Cardiac muscle cell (in vitro differentiated cells and primary cell): Measurements from ENCODE around the gene TREX2. TPM values are rescaled to one million over a fixed set of nuclear protein-coding genes. Genes with fewer than 3 reads are reported as not detected.

ENCODE experiments used
- DNase-seq, 2 donors: peaks; one replicate each; pipeline versions ENCODE4 v3.0.0 to v3.0.0-alpha.2; 2010 to 2017; ENCODE audit warnings: low read depth in 1 of 2, low spot score in 1 of 2
- H3K27ac ChIP-seq: fragments of 200-600 bp; sonication (generic); 2 replicates; pipeline ENCODE4 v1.5.1; 2016
- H3K27me3 ChIP-seq: fragments of 200-600 bp; sonication (generic); 2 replicates; pipeline ENCODE4 v1.6.0; 2016; ENCODE audit warnings: control low read depth
- H3K36me3 ChIP-seq: fragments of 200-600 bp; sonication (generic); 2 replicates; pipeline ENCODE4 v1.5.1; 2016; ENCODE audit warnings: control low read depth
- H3K4me1 ChIP-seq: fragments of 200-600 bp; sonication (generic); 2 replicates; pipeline ENCODE4 v1.8.1; 2017; ENCODE audit warnings: low read depth, mild to moderate bottlenecking, mixed run types
- H3K4me3 ChIP-seq: fragments of 200-600 bp; sonication (generic); 2 replicates; pipeline ENCODE4 v1.5.1; 2016; ENCODE audit warnings: mild to moderate bottlenecking
- H3K9me3 ChIP-seq: fragments of 200-600 bp; sonication (generic); 2 replicates; pipeline ENCODE4 v1.5.1; 2017; ENCODE audit warnings: low read depth, mild to moderate bottlenecking, control low read depth
- polyA plus RNA-seq: library from polyadenylated mRNA; unstranded; fragments of >200 nt; fragmentation: Nextera tagmentation; extraction: Ambion mirVana; gene quantifications from 2 replicates; pipeline ENCODE4 v1.2.1, GENCODE V29; 2016
- total RNA-seq: library from RNA; depleted of rRNA; stranded (reverse); fragments of >200 nt; gene quantifications from 2 replicates; pipeline ENCODE4 v1.2.3, GENCODE V29; 2016
- TF ChIP-seq, protein P1 (sequence below): IDR thresholded peaks from 2 replicates; pipeline ENCODE4 v1.5.1; 2012; ENCODE audit warnings: low read depth, mild to moderate bottlenecking, low read length

The TREX2 gene
- total and polyA plus RNA-seq, 2 experiments from 2014 or later = 0.36 TPM; not detected in 1

GRCh38 chrX:153475271-153475670, 29.4 kb upstream of the TREX2 start:
- H3K27me3 ChIP-seq = no peaks in the 10 kb centered on the region
- no peaks in the 10 kb centered on the region for H3K4me1 ChIP-seq
- DNase-seq = no peak
- no peak overlapping the region for H3K27ac ChIP-seq
- H3K4me3 ChIP-seq = no peak overlapping the region
- TF ChIP-seq, protein P1, sequence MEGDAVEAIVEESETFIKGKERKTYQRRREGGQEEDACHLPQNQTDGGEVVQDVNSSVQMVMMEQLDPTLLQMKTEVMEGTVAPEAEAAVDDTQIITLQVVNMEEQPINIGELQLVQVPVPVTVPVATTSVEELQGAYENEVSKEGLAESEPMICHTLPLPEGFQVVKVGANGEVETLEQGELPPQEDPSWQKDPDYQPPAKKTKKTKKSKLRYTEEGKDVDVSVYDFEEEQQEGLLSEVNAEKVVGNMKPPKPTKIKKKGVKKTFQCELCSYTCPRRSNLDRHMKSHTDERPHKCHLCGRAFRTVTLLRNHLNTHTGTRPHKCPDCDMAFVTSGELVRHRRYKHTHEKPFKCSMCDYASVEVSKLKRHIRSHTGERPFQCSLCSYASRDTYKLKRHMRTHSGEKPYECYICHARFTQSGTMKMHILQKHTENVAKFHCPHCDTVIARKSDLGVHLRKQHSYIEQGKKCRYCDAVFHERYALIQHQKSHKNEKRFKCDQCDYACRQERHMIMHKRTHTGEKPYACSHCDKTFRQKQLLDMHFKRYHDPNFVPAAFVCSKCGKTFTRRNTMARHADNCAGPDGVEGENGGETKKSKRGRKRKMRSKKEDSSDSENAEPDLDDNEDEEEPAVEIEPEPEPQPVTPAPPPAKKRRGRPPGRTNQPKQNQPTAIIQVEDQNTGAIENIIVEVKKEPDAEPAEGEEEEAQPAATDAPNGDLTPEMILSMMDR = no peak
- H3K36me3 ChIP-seq = no peaks in the 10 kb centered on the region
- H3K9me3 ChIP-seq = no peaks in the 10 kb centered on the region

- DNase-seq = peak in 1 of 2 donors; percentile 74
- no peaks in the 10 kb centered on the region for H3K27me3 ChIP-seq
- H3K36me3 ChIP-seq = no peaks in the 10 kb centered on the region
- H3K9me3 ChIP-seq = no peaks in the 10 kb centered on the region
- no peak overlapping the region for H3K4me3 ChIP-seq
- TF ChIP-seq, protein P1 = no peak
- no peak overlapping the region for H3K27ac ChIP-seq
- H3K4me1 ChIP-seq = no peaks in the 10 kb centered on the region
Observed at GRCh38 chrX:153474718-153475117, 28.9 kb upstream of the TREX2 start.

DNA sequence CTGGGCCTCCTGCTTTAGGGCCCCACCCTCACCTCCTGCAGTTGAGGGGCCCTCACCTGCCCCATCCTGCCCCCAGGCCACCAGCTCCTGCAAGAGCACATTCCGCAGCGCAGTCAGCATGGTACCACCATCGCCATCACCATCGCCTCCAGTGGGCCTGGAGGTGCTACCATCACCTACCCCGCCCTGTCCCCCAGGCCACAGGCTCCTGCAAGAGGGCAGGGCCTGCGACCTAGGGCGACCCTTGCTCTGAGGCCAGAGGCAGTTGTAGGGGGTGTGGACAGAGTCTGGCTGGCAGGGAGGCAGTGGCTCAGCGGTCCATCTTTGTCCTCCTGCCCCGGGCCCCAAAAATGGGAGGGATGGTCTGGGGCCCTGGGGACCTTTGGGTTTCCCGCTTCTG, 28.4 kb upstream of the TREX2 start:
- no peaks in the 10 kb centered on the region for H3K9me3 ChIP-seq
- H3K4me3 ChIP-seq = no peak overlapping the region
- no peak for DNase-seq
- no peaks in the 10 kb centered on the region for H3K27me3 ChIP-seq
- H3K4me1 ChIP-seq = no peaks in the 10 kb centered on the region
- no peaks in the 10 kb centered on the region for H3K36me3 ChIP-seq
- TF ChIP-seq, protein P1 = no peak
- no peak overlapping the region for H3K27ac ChIP-seq

- no peak overlapping the region for H3K27ac ChIP-seq
- TF ChIP-seq, protein P1 = no peak
- no peak overlapping the region for H3K4me3 ChIP-seq
- no peaks in the 10 kb centered on the region for H3K4me1 ChIP-seq
- H3K9me3 ChIP-seq = no peaks in the 10 kb centered on the region
- H3K27me3 ChIP-seq = no peaks in the 10 kb centered on the region
- no peaks in the 10 kb centered on the region for H3K36me3 ChIP-seq
- DNase-seq = no peak
Observed at GRCh38 chrX:153473126-153473525, 27.3 kb upstream of the TREX2 start.

DNA sequence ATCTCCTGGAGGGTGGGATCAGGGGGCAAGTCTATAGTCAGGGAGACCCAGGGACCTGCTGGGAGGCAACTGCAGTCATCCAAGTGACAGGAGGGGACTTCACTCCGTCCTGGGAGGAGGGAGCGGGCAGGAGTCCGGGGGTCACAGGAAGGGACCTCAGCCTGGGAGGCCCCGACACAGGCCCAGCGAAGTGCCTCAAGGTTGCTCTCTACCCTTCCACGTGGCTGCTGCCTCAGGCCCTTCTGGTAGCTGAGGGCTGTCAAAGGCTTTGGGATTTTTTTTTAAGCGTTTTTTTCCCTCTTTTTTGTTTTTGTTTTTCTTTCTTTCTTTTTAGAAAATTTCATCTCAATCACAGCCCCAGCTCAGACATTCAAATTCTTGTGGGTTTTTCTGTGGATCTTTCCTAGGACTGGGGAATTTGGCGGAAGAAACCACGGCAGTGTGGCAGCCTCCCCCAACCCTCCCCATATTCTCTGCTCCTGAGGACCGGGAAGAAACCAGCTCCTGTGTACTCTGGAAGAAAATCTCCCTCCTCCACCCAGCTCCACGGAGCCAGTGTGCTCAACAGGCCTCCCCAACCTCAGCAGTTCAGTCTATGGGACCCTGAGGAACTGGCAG, 25.9 kb upstream of the TREX2 start:
- no peaks in the 10 kb centered on the region for H3K36me3 ChIP-seq
- no peaks in the 10 kb centered on the region for H3K27me3 ChIP-seq
- H3K9me3 ChIP-seq = no peaks in the 10 kb centered on the region
- TF ChIP-seq, protein P1 = no peak
- H3K4me3 ChIP-seq = no peak overlapping the region
- peak in 1 of 2 donors; percentile 41 for DNase-seq
- no peaks in the 10 kb centered on the region for H3K4me1 ChIP-seq
- no peak overlapping the region for H3K27ac ChIP-seq
